Stimulated activated naive CD4-positive, alpha-beta T cell treated with Interleukin-2 at 50 U/mL for 16 hours (primary cell): ENCODE measurements around the gene SUPT20HL1.
"Not testable (repeated sequence)": the region's sequence is repeated elsewhere in the genome, so short reads cannot be mapped to it uniquely, and the experiment has no call there.

ENCODE experiments used
- DNase-seq: peaks from one replicate; lab custom pipeline; 2025; lab: John Stamatoyannopoulos, UW

The SUPT20HL1 gene

GRCh38 chrX:24363432-24364181 is 3.2 kb downstream of the SUPT20HL1 start:
- DNase-seq, result not testable (repeated sequence)

- no peak for DNase-seq
Measured at GRCh38 chrX:24364326-24364725, 3.9 kb downstream of the SUPT20HL1 start.

GRCh38 chrX:24364851-24365538 is 4.6 kb downstream of the SUPT20HL1 start:
- DNase-seq, result no peak

GRCh38 chrX:24366762-24367400 is 6.4 kb downstream of the SUPT20HL1 start:
- DNase-seq, result not testable (repeated sequence)

- DNase-seq, result no peak
Measured at GRCh38 chrX:24369816-24370215, 9.4 kb downstream of the SUPT20HL1 start.

GRCh38 chrX:24371391-24371972 is 11.0 kb downstream of the SUPT20HL1 start:
- peak; percentile 24 for DNase-seq

GRCh38 chrX:24372021-24372763 is 11.8 kb downstream of the SUPT20HL1 start:
- no peak for DNase-seq

- no peak for DNase-seq
Measured at GRCh38 chrX:24375600-24376131, 15.2 kb downstream of the SUPT20HL1 start.

GRCh38 chrX:24376403-24376802 is 16.0 kb downstream of the SUPT20HL1 start:
- no peak for DNase-seq

- DNase-seq, result no peak
Measured at GRCh38 chrX:24377195-24377594, 16.8 kb downstream of the SUPT20HL1 start.

- no peak for DNase-seq
Measured at GRCh38 chrX:24377911-24378468, 17.6 kb downstream of the SUPT20HL1 start.

- no peak for DNase-seq
Measured at GRCh38 chrX:24378706-24379105, 18.3 kb downstream of the SUPT20HL1 start.

GRCh38 chrX:24380262-24381187 is 20.1 kb downstream of the SUPT20HL1 start:
- DNase-seq, result no peak

- DNase-seq, result not testable (repeated sequence)
Measured at GRCh38 chrX:24382315-24382714, 21.9 kb downstream of the SUPT20HL1 start.

GRCh38 chrX:24387724-24388123 is 27.3 kb downstream of the SUPT20HL1 start:
- DNase-seq, result no peak

GRCh38 chrX:24391389-24391788 is 30.9 kb downstream of the SUPT20HL1 start:
- DNase-seq, result no peak

- no peak for DNase-seq
Measured at GRCh38 chrX:24391843-24392242, 31.4 kb downstream of the SUPT20HL1 start.

GRCh38 chrX:24392709-24393108 is 32.3 kb downstream of the SUPT20HL1 start:
- no peak for DNase-seq

GRCh38 chrX:24395775-24396174 is 35.3 kb downstream of the SUPT20HL1 start:
- DNase-seq, result peak; percentile 5
